GM12892 (cell line): ENCODE data around the gene MMP10.

Source experiments
- POLR2A ChIP-seq: IDR thresholded peaks from 2 replicates; pipeline ENCODE4 v1.6.1; 2011; ENCODE audit warnings: low read depth, low read length, control low read depth
- TAF1 ChIP-seq: IDR thresholded peaks from 2 replicates; pipeline ENCODE4 v1.6.1; 2011; ENCODE audit warnings: low read depth, mild to moderate bottlenecking, control low read depth, low read length, borderline replicate concordance

GRCh38 chr11:102794382-102794781, 14.0 kb upstream of the MMP10 start:
- TF ChIP-seq POLR2A (no peak), TAF1 (no peak)
